GM21825 (cell line): ENCODE data around the gene XIRP2.

Experiments
- ATAC-seq: cut with Tn5 transposase; IDR thresholded peaks from one replicate; pipeline ENCODE4 v1.9.1; 2021; ENCODE audit warnings: mild to moderate bottlenecking, moderate library complexity; ENCODE audit not compliant: unreplicated experiment

XIRP2 gene, protein sequence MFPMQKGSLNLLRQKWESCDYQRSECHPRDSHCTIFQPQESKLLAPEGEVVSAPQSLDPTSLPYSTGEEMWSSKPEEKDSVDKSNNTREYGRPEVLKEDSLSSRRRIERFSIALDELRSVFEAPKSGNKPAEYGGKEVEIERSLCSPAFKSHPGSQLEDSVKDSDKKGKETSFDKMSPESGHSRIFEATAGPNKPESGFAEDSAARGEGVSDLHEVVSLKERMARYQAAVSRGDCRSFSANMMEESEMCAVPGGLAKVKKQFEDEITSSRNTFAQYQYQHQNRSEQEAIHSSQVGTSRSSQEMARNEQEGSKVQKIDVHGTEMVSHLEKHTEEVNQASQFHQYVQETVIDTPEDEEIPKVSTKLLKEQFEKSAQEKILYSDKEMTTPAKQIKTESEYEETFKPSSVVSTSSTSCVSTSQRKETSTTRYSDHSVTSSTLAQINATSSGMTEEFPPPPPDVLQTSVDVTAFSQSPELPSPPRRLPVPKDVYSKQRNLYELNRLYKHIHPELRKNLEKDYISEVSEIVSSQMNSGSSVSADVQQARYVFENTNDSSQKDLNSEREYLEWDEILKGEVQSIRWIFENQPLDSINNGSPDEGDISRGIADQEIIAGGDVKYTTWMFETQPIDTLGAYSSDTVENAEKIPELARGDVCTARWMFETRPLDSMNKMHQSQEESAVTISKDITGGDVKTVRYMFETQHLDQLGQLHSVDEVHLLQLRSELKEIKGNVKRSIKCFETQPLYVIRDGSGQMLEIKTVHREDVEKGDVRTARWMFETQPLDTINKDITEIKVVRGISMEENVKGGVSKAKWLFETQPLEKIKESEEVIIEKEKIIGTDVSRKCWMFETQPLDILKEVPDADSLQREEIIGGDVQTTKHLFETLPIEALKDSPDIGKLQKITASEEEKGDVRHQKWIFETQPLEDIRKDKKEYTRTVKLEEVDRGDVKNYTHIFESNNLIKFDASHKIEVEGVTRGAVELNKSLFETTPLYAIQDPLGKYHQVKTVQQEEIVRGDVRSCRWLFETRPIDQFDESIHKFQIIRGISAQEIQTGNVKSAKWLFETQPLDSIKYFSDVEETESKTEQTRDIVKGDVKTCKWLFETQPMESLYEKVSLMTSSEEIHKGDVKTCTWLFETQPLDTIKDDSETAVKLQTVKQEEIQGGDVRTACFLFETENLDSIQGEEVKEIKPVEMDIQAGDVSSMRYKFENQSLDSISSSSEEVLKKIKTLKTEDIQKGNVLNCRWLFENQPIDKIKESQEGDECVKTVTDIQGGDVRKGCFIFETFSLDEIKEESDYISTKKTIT (N-terminal part only)

DNA sequence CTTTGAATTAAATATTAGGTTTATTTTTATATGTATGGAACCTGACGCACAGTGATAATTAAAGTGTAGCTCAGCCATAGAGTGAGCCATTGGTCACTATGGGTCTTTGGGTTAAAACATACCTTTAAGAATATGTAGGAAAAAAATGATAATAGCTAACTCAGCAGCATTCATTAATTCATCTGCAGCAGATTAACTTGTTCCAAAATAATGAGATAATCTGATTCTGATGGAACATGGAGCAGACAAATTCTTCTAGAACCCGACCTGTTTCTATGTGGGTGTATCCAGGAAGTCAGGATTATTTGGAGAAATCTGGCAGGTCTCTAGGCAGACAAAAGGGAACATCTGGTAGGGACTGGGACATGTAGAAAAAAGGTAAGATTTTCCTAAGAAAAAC is at the start of gene XIRP2:
Gene XIRP2 (plus strand): TSS at position 301 of the 400 bp plus-strand sequence. CDS start 15,003 bp downstream, outside the sequence.
- no peak for ATAC-seq

DNA sequence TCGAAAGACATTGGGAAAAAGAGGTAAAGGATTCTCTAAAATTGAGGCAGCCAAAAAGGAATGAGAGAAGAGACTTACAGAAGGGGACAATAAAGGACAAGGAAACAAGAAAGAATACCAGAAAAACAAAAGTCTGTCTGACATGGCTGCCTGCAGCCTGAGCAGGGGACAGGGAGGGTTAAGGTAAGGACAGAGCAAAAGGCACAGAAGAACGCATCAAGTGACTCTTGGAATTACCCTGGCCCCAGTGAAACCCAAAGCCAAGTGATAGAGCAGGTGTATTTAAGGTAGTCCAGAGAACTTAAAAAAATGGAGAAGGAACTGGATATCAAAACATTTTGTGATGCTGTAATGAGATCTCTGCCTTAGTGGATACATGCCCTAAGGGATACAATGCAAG is 47.1 kb upstream of the XIRP2 start:
- ATAC-seq, result no peak

DNA sequence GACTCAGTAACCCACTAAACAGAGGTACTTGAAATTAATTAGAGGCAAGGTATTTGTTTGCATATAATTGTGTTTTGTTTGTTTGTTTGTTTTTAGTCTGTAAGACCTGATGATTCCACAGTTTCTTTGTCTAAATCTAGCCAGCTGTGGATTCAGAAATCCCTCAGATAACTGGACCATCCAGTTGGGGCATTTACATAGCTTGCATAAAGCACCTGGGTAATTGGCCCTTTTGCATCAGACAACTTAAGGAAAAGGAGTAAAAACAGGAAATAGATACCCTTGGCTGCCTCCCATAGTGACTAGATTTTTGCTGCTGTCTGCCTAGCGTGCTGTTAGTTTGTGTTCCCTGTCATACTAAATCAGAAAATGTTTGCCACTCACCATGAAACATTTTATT is 46.6 kb upstream of the XIRP2 start:
- no peak for ATAC-seq

DNA sequence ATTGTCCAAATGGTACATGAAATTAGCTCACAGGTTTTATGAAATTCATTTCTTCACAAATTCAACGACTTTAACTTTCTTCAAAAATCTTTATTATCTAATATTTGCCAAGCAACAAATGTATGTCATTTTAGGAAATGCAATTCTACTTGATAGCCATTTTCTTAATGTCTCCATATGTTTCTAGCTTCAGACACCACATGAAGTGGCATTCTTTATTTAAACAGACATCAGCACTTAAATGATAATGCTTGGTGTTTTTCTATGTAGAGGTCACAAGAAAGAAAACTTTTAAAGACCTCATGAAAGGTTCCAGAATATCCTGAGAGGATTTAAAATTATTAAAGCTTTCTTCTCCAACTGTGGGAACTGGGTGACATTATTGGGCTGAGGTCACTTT is 44.2 kb upstream of the XIRP2 start:
- ATAC-seq, result no peak

DNA sequence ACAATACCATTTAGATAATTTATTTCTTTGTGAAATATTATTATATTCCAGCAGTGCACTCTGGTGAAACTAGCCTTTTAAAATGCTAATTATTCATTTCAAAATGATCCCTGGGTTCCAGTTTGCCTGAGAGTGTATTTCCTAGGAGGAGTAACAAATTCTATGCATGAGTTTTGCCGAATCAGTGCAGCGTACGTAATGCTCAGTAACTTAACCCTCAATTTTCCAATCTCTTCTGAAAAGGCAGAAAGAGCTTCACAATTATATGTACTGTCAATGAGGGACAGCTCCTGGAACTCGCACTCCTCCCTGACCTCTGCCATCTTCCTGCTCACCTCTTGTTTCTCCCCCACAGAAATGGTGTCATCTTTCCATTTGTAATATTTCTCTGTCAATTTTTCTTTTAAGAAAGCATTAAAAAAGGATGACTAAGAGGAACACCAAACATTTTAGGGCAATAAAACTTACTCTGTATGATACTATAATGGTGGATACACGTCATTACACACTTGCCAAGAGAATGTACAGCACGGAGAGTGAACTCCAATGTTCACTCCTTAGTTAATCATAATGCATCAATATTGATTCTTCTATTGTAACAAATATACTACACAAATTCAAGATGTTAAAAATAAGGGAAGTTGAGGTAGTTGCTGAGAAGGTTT is 25.7 kb upstream of the XIRP2 start:
- no peak for ATAC-seq

DNA sequence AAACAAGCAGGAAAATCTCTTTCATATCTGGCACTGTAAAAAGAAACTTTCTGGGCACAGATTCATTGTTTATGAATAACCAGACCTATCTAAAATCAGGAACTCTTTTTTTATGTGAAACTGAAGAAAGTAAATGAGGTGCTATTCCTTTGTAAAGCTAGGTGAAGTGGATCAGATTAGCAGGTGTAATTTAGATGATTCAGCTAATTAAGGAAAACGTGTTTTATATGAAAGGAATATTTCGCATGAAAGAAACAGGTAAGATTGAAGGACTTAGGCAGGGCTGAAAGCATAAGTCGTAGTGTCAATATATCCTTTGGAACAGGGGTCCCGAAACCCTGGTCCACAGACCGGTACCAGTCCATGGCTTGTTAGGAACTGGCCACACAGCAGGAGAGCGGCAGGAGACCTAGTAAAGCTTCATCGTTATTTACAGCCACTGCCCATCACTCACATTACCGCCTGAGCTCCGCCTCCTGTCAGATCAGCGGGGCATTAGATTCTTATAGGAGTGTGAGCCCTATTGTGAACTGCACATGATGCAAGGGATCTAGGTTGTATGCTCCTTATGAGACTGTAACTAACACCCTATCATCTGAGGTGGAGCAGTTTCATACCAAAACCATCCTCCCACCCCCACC is 20.3 kb upstream of the XIRP2 start:
- ATAC-seq, result no peak

DNA sequence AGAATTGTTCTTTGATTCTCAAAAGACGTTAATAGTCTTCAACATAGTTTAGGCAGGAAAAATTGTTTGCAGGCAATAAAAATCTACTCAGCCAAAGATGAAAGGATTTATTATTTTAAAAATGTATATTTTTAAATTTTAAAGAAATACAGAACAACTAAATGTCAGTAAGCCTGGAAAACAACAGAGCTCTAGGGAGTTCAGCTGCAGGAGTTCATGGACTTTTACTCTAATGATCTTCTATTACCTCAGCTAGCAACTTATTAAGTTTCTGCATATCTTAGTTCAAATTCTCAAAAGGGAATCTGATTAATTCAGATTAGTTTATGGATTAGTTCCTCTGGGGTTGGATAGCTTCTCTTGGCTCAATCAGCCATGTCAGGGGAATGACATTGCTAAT is 17.9 kb upstream of the XIRP2 start:
- ATAC-seq, result no peak

DNA sequence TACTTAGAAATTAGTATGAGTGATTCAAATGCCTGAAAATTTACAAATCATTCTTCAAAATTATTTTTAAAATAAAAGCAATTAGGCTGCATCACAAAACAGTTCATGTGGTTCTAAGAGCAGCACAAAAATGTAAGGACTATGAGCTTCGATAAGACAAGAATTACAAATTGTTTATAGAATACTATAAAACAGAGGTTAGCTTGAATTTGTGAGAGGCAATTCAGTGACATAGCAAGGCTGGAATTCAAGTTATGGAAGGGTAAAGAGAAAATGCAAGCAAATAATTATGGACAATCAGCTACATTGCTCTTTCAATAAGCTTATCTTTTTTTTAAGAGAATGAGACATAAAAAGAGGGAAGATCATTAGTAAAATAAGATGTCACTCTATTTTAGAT is 7.1 kb upstream of the XIRP2 start:
- ATAC-seq, result no peak

DNA sequence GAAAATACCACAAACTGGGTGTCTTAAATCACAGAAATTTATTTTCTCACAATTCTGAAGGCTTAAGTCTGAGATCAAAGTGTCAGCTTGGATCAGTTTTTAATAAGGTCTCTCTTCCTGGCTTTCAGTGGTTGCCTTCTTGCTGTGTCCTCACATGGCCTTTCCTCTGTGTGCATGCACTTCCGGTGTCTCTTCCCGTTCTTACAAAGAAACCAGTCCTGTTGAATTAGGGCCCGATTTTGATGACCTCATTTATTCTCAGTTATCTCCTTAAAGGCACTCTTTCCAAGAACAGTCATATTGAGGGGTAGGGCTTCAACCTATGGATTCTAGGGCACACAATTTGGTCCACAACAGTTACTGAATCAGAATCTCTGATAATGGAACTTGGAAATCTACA is 5.4 kb upstream of the XIRP2 start:
- no peak for ATAC-seq

DNA sequence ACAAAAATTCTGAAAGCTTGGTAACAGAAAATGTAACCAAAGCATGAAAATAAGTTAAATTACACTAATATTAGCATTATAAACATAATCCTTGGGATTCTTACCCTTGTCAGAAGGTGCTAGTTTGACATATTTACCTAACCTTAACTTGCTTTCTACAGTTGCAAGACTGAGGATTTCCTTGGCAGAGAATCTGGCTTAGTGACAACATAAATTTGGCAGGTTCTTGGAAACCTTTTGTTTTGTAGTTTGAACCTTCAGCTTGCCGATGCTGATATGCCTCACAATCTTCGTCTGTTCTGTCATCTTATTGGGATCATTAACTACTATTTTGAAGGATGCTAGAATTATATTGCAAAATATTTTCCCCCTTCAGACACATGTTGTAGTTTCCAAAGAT is 3.4 kb downstream of the XIRP2 start:
- ATAC-seq, result no peak

DNA sequence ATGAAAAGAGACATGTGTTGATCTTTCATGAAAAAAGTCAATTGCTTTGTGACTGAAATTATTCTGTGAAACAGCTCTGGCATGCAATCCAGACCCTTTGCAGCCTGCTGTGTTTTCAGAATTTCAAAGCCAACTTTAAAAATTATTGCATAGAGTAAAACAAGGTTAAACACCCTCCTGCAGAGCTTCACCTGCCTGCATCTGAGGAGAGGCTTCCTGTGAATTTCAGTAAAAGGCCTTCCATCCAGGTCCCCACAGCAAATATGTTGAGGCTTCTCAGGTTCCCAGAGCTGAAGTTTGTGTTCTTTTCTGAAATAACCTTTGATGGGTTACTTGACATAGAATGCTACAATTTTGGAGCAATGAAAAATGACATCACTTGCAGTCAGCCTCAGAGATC is 4.1 kb downstream of the XIRP2 start:
- no peak for ATAC-seq

DNA sequence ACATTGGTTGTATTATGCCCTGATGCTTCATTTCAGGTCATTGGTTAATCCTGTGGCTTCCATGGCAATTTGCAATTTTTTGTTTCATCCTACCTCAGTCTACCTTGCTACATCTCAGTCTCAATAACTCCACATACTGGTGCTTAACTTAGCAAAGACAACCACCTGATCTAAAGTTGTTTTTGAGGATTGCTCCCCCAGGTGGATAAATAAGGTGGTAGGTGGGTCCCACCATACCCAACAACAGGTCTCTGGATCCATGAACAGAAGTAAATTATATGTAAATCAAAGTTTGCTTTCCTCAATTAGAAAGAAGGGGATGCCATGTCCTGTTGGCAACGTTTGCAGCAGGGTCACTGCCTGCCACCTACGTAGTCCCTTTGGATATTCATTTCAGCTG is 7.0 kb downstream of the XIRP2 start:
- ATAC-seq, result no peak

DNA sequence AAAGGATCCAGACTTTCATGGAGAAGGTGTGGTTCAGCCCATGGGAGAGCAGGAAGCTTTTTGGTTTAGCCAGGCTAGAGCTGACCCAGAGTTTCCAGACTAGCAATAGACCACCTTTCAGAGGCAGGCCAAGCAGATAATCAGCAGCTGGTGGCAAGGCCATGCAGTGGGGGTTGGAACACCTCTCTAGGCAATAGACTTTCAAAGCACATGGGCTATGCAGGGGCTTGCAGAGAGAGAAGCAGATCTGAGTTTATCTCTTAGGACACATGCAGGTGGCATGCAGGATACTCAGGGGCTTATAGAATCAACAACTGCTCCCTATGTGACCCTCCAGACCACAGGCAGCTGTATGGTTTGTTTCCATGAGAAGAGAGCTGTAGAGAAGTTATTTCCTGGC is 9.4 kb downstream of the XIRP2 start:
- no peak for ATAC-seq

DNA sequence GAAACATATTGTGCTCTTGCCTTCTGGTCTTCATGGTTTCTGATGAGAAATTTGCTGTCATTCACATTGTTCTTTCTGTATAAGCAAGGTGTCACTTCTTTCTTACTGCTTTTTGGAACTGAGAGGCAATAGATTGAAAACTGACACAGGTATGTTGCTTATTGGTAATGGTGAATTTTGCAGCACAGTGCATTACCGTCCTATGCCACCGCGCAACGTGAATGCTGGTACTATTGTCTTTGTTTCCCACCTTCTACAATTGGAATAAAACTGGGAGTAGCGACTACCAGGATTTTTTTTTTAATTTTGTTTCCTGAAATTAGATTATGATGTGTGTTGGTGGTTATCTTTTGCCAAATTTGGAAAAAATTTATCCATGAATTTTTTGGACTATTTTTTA is 11.4 kb downstream of the XIRP2 start:
- no peak for ATAC-seq

DNA sequence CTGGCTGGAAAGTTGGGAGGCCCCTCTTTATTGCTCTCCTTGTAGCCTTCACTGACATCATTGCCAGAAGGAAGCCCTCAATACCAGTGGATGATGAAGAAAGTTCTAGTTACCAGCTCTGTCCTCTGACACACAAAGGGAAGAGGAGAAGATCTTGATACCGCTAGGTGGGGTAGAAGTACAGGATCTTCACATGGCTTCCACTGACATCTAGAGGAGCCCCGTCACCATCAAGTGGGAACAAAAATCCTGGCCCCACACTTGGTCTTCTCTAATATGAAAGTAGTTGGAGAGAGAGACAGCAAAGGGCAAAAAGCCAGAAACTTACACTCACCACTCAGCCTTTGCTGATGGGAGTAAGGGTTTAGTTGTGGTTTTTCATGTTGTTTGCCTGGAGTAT is 12.4 kb downstream of the XIRP2 start:
- ATAC-seq, result no peak

DNA sequence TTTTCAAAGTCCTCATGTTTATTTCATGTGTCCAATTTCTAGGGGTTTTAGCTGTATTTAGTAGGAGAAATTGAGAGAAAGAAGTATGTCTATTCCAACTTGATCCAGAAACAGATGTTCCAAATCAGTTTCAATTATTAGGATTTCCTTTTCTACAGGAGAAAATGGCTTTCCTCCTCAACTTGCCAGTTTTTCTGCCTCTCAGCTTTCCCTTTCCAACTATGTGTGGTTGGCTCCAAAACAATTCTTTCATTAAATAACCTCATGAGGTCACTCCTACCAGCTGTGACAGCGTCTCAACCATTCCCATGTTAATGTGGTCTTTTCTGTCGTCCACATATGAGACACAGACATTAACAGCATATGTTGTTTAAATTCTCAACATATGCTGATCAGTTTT is 13.1 kb downstream of the XIRP2 start:
- no peak for ATAC-seq

DNA sequence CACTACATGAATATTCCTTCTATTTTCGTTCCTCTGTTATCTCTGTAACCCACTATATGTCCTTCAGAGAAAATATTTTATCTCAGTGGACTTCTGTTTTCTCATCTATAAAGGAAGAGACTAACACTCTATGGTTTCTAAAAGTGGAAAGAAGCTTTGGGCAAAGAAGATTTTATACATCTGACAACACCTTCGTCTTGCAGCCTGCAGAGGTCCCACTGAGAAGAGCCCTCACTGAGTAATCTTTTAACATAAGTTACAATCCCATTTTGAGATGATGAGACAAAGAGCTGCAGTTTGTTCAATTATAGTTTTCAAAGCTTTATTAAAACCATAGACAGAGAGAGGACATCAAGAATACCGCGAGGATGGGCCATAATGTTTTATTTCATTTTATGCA is 28.7 kb downstream of the XIRP2 start:
- ATAC-seq, result no peak

DNA sequence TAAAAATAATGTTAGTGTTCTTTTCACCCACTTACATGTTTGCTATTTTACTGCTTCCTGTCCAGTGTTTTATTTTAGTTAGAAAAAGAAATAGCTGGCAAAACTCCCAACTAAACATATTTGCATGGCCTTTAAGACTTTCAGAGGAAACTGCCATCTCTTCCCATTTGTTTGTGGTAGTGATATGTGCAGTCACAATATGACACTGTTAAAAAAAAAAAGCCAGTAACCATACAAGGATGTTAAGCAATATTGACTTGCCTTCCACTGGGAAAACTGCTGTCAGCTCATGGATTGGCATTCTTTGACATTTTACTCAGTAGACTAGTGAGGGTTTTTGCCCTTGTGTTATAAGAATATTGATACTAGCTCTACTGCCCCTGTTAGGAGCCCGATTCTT is 29.1 kb downstream of the XIRP2 start:
- ATAC-seq, result no peak

DNA sequence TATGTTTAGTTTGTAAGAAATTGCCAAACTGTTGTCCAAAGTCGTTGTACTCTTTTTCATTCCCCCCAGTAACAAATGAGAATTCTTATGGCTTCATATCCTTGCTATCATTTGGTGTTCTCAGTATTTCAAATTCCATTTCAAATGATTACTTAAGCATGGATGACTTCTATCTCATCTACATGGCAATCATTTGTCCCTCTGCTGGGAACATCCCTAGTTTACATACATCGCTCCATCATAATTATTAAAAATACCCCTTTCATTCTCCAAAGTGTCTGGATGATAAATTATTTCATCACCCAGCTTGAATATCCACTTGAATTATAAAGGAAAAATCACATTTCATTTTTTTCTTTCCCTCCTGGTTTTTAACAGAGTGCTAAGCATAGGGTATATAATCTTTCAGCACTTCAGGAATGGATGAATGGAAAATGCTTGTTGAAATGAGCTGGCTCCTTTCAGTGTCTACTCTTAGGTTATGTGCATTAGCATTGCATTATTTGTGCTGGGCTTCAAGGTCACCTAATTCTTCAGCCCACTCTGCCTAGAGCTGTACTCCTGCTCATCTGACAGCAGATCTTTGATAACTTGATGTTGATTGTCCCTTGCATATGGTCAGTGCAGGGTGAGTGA is 33.1 kb downstream of the XIRP2 start:
- ATAC-seq, result no peak

DNA sequence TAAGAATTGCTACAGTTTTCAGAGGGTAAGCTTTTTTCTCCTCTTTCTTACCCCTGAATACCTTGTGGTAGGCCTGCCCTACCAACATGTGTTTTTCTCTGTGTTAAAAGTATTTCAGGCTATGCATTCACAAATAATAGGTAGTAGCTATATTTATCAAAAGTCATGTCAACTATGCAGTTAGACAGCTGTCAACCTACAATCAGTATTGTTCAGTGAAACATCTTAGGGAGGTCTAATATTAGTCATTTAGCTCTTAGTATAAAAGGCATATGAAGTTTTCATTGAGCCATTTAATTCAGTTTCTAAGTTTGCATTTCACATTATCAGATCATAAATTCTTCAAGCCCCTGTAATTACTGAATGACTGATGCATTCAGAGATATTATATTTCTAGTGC is 36.7 kb downstream of the XIRP2 start:
- ATAC-seq, result no peak
